ENCODE measurements around the gene ADGRG6.

DNA sequence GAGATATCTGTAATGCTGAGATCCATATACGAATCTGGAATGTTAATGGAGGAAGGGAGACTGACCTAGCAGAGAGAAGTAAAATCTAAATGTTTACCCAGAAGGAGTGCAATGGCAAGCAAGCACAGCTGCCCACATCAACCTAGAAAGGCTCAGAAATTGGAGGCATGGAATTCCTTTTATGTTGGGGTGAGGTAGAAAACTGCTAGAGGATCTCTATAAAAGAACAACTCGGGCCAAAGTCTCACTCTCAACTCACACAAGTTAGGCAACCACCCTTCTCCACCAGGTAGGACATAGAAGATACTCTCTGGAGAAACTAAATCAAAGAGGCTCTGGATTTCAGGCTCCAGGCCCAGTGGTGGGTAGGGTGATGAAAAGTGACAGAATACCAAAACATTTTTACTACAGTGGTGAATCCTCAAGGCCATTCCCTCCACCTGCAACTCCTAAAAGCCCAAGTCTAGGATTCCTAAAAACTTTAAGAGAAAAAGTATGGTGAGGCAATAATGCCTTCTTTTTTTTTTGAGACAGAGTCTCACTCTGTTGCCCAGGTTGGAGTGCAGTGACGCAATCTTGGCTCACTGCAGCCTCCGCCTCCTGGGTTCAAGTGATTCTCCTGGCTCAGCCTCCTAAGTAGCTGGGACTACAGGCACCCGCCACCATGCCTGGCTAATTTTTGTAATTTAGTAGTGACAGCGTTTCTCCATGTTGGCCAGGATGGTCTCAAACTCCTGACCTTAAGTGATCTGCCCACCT, 9.5 kb upstream of the ADGRG6 start:
- TF ChIP-seq CTCF (IDR thresholded peaks at IDR 0.05): no peak
- no peak for TF ChIP-seq POLR2A (IDR thresholded peaks at IDR 0.05)
- TF ChIP-seq EP300 (IDR thresholded peaks at IDR 0.05): no peak

All from upper lobe of left lung (tissue), 4 donors.